HepG2 (cell line): ENCODE results near the gene ABCG4. TPM values are rescaled to one million over a fixed set of nuclear protein-coding genes. Genes with fewer than 3 reads are reported as not detected.

Source experiments
- ATAC-seq: fragments of 200-7000 bp; cut with Tn5 transposase; 3 replicates; pipeline ENCODE4 v1.9.1; 2020; ENCODE audit warnings: mild to moderate bottlenecking, moderate library complexity
- BruUV-seq: library from RNA; stranded (reverse); fragments of 400-500 nt; replicated peaks from 2 replicates; lab custom pipeline; 2021; lab: Mats Ljungman, UMichigan
- CTCF ChIA-PET: fragments of 300-600 bp; formaldehyde crosslinking; extraction: SDS; loops from one replicate; lab custom pipeline; 2021; ENCODE audit warnings: low total read pairs, inconsistent platforms, low intra/inter-chr PET ratio; lab: Yijun Ruan, JAX
- POLR2A ChIA-PET: fragments of 350-600 bp; sonication (Branson Sonifier 250); formaldehyde crosslinking; loops from one replicate; lab custom pipeline; 2020; ENCODE audit warnings: antibody characterized with exemption, inconsistent platforms; lab: Yijun Ruan, JAX
- DNase-seq: peaks from one replicate; pipeline ENCODE4 v3.0.0-alpha.2; 2015; ENCODE audit warnings: low spot score
- FAIRE-seq: peaks from 3 replicates; lab custom pipeline; 2011; peaks lifted over from hg19 to GRCh38; lab: Jason Lieb, UNC
- H2AFZ ChIP-seq: one replicate; pipeline ENCODE4 v1.6.1; 2011; ENCODE audit warnings: low read length, inconsistent platforms
- H3K27ac ChIP-seq: fragments of 300-600 bp; 3 replicates; pipeline ENCODE4 v1.8.0; 2011; ENCODE audit warnings: mixed run types, mild to moderate bottlenecking, mixed read lengths, low read length, inconsistent platforms; ENCODE audit not compliant: insufficient read depth; ENCODE audit errors: extremely low read length
- H3K27me3 ChIP-seq, 2 experiments: fragments of 200-600 bp in 1 of 2; 2 replicates in 1 of 2; 3 replicates in 1 of 2; pipeline versions ENCODE4 v1.6.0 to v1.8.0; 2011; ENCODE audit warnings: low read length in 2 of 2, mild to moderate bottlenecking in 2 of 2, moderate library complexity in 2 of 2, inconsistent platforms in 1 of 2; ENCODE audit not compliant: insufficient read depth in 2 of 2, control insufficient read depth in 1 of 2
- H3K36me3 ChIP-seq, 2 experiments: fragments of 200-600 bp in 1 of 2; replicated peaks in 1 of 2; 2 replicates in 1 of 2; 3 replicates in 1 of 2; pipeline versions ENCODE4 v1.5.1 to v1.8.0; 2011; ENCODE audit warnings: low read length in 2 of 2, inconsistent platforms in 1 of 2; ENCODE audit not compliant: insufficient read depth in 2 of 2, control insufficient read depth in 1 of 2
- H3K4me1 ChIP-seq: 2 replicates; pipeline ENCODE4 v1.5.1; 2012; ENCODE audit warnings: low read length, inconsistent platforms; ENCODE audit not compliant: insufficient read depth
- H3K4me2 ChIP-seq: 2 replicates; pipeline ENCODE4 v1.6.0; 2011; ENCODE audit warnings: low read depth, low read length, inconsistent platforms
- H3K4me3 ChIP-seq, 3 experiments: fragments of 200-600 bp in 1 of 3; sonication (generic), shearing (Covaris generic) in 1 of 3; replicated peaks in 1 of 3; 2 replicates each; pipeline ENCODE4 v1.5.1; 2011 to 2016; ENCODE audit warnings: low read length in 3 of 3, inconsistent platforms in 2 of 3, low read depth in 2 of 3, mild to moderate bottlenecking in 2 of 3, control low read depth in 1 of 3, mixed read lengths in 1 of 3; ENCODE audit not compliant: insufficient read depth in 1 of 3
- H3K79me2 ChIP-seq: one replicate; pipeline ENCODE4 v1.6.1; 2011; ENCODE audit warnings: low read length, inconsistent platforms; ENCODE audit not compliant: insufficient read depth
- H3K9ac ChIP-seq: 2 replicates; pipeline ENCODE4 v1.6.0; 2011; ENCODE audit warnings: mild to moderate bottlenecking, low read depth, low read length, inconsistent platforms; ENCODE audit not compliant: insufficient read depth
- H3K9me3 ChIP-seq: 2 replicates; pipeline ENCODE4 v1.5.1; 2012; ENCODE audit warnings: mild to moderate bottlenecking, low read length
- H4K20me1 ChIP-seq: 2 replicates; pipeline ENCODE4 v1.6.0; 2011; ENCODE audit warnings: inconsistent platforms, mild to moderate bottlenecking, low read length, moderate library complexity; ENCODE audit not compliant: insufficient read depth
- DMAP1 ChIP-seq: IDR thresholded peaks from 2 replicates; pipeline ENCODE4 v1.6.1; 2016
- GABPA ChIP-seq, 2 experiments: IDR thresholded peaks; 2 replicates each; pipeline ENCODE4 v1.6.1; 2011 to 2016; ENCODE audit warnings: low read depth in 2 of 2, low read length in 1 of 2, missing biosample characterization in 1 of 2, missing genetic modification characterization in 1 of 2
- KDM2A ChIP-seq: sonication (generic); formaldehyde crosslinking; IDR thresholded peaks from 2 replicates; pipeline ENCODE4 v1.4.0; 2020; ENCODE audit warnings: low read depth, missing genetic modification reagents, borderline replicate concordance
- NFYC ChIP-seq: IDR thresholded peaks from 2 replicates; pipeline ENCODE4 v1.6.1; 2016; ENCODE audit warnings: missing genetic modification reagents, missing compliant biosample characterization
- NR2F2 ChIP-seq: IDR thresholded peaks from 2 replicates; pipeline ENCODE4 v1.6.1; 2012; ENCODE audit warnings: low read depth, inconsistent platforms, borderline replicate concordance
- SP4 ChIP-seq: sonication (generic); formaldehyde crosslinking; IDR thresholded peaks from 2 replicates; pipeline ENCODE4 v1.8.1; 2023; ENCODE audit warnings: mild to moderate bottlenecking, missing genetic modification reagents
- ZNF225 ChIP-seq: sonication (generic); formaldehyde crosslinking; IDR thresholded peaks from 2 replicates; pipeline ENCODE4 v1.4.0; 2020; ENCODE audit warnings: mild to moderate bottlenecking, missing genetic modification reagents
- ZNF484 ChIP-seq: sonication (generic); formaldehyde crosslinking; IDR thresholded peaks from 2 replicates; pipeline ENCODE4 v1.5.1; 2020; ENCODE audit warnings: mild to moderate bottlenecking, low read depth, missing genetic modification reagents, borderline replicate concordance
- ZNF615 ChIP-seq: sonication (generic); formaldehyde crosslinking; IDR thresholded peaks from 2 replicates; pipeline ENCODE4 v1.5.0; 2020; ENCODE audit warnings: mild to moderate bottlenecking, missing genetic modification reagents, borderline replicate concordance
- ZNF766 ChIP-seq: sonication (generic); formaldehyde crosslinking; IDR thresholded peaks from 2 replicates; pipeline ENCODE4 v1.5.0; 2020; ENCODE audit warnings: missing genetic modification reagents, borderline replicate concordance
- ZZZ3 ChIP-seq: sonication (generic); formaldehyde crosslinking; IDR thresholded peaks from 2 replicates; pipeline ENCODE4 v1.4.0; 2020; ENCODE audit warnings: missing genetic modification reagents, mild to moderate bottlenecking, borderline replicate concordance
- WGBS: methylation state at CpG from one replicate; pipeline ENCODE4 v1.1.6; 2017; ENCODE audit warnings: low lambda C conversion rate; 5-methylcytosine and 5-hydroxymethylcytosine counted together
- in situ Hi-C: cut with HindIII; loops from 2 replicates; pipeline ENCODE4 v1.10.0; 2017; ENCODE audit warnings: low pct_unique_long_range_greater_than_20kb; ENCODE audit not compliant: extremely low pct_ligation_motif_present
- intact Hi-C: fragments of 100-400 bp; cut with micrococcal nuclease; formaldehyde crosslinking; loops from one replicate; pipeline ENCODE4 v1.10.0; 2022; ENCODE audit not compliant: unreplicated experiment
- polyA plus RNA-seq, 8 experiments: library from polyadenylated mRNA; depleted of rRNA in 3 of 8; stranded (reverse) in 7 of 8; unstranded in 1 of 8; fragments of >200 nt; fragmentation: Illumina TruSeq in 4 of 8; extraction: Trizol in 4 of 8; gene quantifications; 2 replicates each; pipeline versions ENCODE4 v1.2.1 to v1.2.3, GENCODE V29; 2011 to 2016; ENCODE audit warnings: low read depth in 4 of 8, missing spikeins in 1 of 8, mixed read lengths in 1 of 8; ENCODE audit not compliant: insufficient read depth in 1 of 8
- total RNA-seq, 5 experiments: library from RNA; depleted of rRNA; stranded (reverse); fragments of >200 nt; fragmentation: Illumina TruSeq; extraction: Trizol; gene quantifications; 2 replicates each; pipeline ENCODE4 v1.2.3, GENCODE V29; 2016; ENCODE audit warnings: low read depth in 1 of 5
- TF ChIP-seq, protein P1 (sequence below), 2 experiments: sonication (generic) in 1 of 2; formaldehyde crosslinking in 1 of 2; IDR thresholded peaks; 2 replicates each; pipeline versions ENCODE4 v1.4.0 to v1.6.1; 2016 to 2020; ENCODE audit warnings: borderline replicate concordance in 1 of 2, low read depth in 1 of 2, mild to moderate bottlenecking in 1 of 2, missing genetic modification reagents in 1 of 2
- TF ChIP-seq, protein P2 (sequence below): sonication (generic); formaldehyde crosslinking; IDR thresholded peaks from 2 replicates; pipeline ENCODE4 v1.4.0; 2020; ENCODE audit warnings: low read depth, mild to moderate bottlenecking, missing genetic modification reagents

ABCG4 gene
- total and polyA plus RNA-seq, 2 of the 13 experiments (the other 11 are each of a cell fraction or from before 2014, with no cell fraction given) = not detected

DNA sequence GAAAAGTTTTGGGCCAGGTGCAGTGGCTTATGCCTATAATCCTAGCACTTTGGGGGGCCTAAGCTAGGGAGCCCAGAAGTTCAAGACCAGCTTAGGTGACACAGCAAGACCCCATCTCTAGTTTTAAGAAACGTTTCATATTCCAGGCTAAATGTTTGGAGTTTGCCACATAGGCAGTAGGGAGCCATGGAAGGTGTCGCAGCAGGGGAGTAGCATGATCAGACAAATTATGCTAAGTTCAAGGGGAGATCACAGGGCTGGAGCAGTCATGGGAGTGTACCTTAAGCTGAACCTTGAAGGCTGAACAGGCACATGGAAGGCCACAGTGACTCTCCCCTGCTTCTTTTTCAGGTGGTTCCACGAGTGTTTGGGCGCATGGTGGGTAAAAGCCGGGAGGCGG, 30.5 kb downstream of the ABCG4 start:
- no peaks in the 10 kb centered on the region for H3K27me3 ChIP-seq
- H3K4me2 ChIP-seq = no peak overlapping the region
- FAIRE-seq = no peak
- WGBS = 85% methylated on average over 6 of the region's 6 CpGs
- BruUV-seq = no TSS peak
- DNase-seq = no peak
- no peak overlapping the region for H2AFZ ChIP-seq
- intact Hi-C loops = no loop called here
- POLR2A ChIA-PET = no interaction called here
- no peak for ATAC-seq
- no peaks in the 10 kb centered on the region for H3K4me1 ChIP-seq
- peaks cover 5 to 13% of the 10 kb centered on the region in 2 experiments; a peak in 3 of 5 replicates for H3K36me3 ChIP-seq
- no peak overlapping the region for H3K27ac ChIP-seq
- CTCF ChIA-PET = no interaction called here
- H3K4me3 ChIP-seq = no peak overlapping the region
- H3K79me2 ChIP-seq = no peaks in the 10 kb centered on the region
- no peak overlapping the region for H3K9ac ChIP-seq
- no peaks in the 10 kb centered on the region for H3K9me3 ChIP-seq
- TF ChIP-seq ZNF484 (CRISPR knock-in tag) (no peak), NR2F2 (no peak), KDM2A (no peak), ZNF766 (no peak), ZZZ3 (no peak), NFYC (CRISPR knock-in tag) (no peak), ZNF615 (CRISPR knock-in tag) (no peak), DMAP1 (no peak), ZNF225 (CRISPR knock-in tag) (no peak), GABPA (IDR thresholded peaks at IDR 0.05; ENCODE audit: low read depth, low read length) (no peak), GABPA (CRISPR knock-in tag; IDR thresholded peaks at IDR 0.05; ENCODE audit: low read depth) (no peak), SP4 (CRISPR knock-in tag) (no peak)
- TF ChIP-seq, protein P1, sequence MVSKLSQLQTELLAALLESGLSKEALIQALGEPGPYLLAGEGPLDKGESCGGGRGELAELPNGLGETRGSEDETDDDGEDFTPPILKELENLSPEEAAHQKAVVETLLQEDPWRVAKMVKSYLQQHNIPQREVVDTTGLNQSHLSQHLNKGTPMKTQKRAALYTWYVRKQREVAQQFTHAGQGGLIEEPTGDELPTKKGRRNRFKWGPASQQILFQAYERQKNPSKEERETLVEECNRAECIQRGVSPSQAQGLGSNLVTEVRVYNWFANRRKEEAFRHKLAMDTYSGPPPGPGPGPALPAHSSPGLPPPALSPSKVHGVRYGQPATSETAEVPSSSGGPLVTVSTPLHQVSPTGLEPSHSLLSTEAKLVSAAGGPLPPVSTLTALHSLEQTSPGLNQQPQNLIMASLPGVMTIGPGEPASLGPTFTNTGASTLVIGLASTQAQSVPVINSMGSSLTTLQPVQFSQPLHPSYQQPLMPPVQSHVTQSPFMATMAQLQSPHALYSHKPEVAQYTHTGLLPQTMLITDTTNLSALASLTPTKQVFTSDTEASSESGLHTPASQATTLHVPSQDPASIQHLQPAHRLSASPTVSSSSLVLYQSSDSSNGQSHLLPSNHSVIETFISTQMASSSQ (IDR thresholded peaks at IDR 0.05; ENCODE audit: low read depth) = no peak
- TF ChIP-seq, protein P1 (CRISPR knock-in tag; IDR thresholded peaks at IDR 0.05; ENCODE audit: borderline replicate concordance) = no peak
- TF ChIP-seq, protein P2, sequence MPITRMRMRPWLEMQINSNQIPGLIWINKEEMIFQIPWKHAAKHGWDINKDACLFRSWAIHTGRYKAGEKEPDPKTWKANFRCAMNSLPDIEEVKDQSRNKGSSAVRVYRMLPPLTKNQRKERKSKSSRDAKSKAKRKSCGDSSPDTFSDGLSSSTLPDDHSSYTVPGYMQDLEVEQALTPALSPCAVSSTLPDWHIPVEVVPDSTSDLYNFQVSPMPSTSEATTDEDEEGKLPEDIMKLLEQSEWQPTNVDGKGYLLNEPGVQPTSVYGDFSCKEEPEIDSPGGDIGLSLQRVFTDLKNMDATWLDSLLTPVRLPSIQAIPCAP (CRISPR knock-in tag) = no peak
- no peaks in the 10 kb centered on the region for H4K20me1 ChIP-seq
- in situ Hi-C loops = no loop called here
